Mesendoderm (in vitro differentiated cells): ENCODE results near the gene TMEM178B.
"Not testable (repeated sequence)": the region's sequence is repeated elsewhere in the genome, so short reads cannot be mapped to it uniquely, and the experiment has no call there.

Experiments used
- DNase-seq: peaks from one replicate; pipeline ENCODE4 v3.0.0; 2013
- H2AK5ac ChIP-seq: 2 replicates; pipeline ENCODE4 v1.6.1; 2013; ENCODE audit warnings: low read length, inconsistent platforms
- H2BK120ac ChIP-seq: 2 replicates; pipeline ENCODE4 v1.6.1; 2013; ENCODE audit warnings: low read depth, mild to moderate bottlenecking, low read length, moderate library complexity, mixed read lengths
- H2BK15ac ChIP-seq: replicated peaks from 2 replicates; pipeline ENCODE4 v1.6.1; 2013; ENCODE audit warnings: low read depth, mild to moderate bottlenecking, moderate library complexity
- H2BK5ac ChIP-seq: 2 replicates; pipeline ENCODE4 v1.6.1; 2013; ENCODE audit warnings: low read length, inconsistent platforms
- H3K18ac ChIP-seq: 2 replicates; pipeline ENCODE4 v1.6.1; 2013; ENCODE audit warnings: mild to moderate bottlenecking, low read length, mixed read lengths
- H3K23ac ChIP-seq: one replicate; pipeline ENCODE4 v1.6.1; 2013; ENCODE audit warnings: low read length
- H3K27ac ChIP-seq: 2 replicates; pipeline ENCODE4 v1.5.1; 2013; ENCODE audit warnings: low read depth, mild to moderate bottlenecking, inconsistent platforms, low read length, moderate library complexity
- H3K27me3 ChIP-seq: 2 replicates; pipeline ENCODE4 v1.6.1; 2013; ENCODE audit warnings: low read length, control low read depth, mild to moderate bottlenecking, inconsistent platforms; ENCODE audit not compliant: insufficient read depth, poor library complexity
- H3K36me3 ChIP-seq: 2 replicates; pipeline ENCODE4 v1.6.1; 2013; ENCODE audit warnings: low read length, inconsistent platforms; ENCODE audit not compliant: control insufficient read depth, insufficient read depth
- H3K4ac ChIP-seq: one replicate; pipeline ENCODE4 v1.6.1; 2013; ENCODE audit warnings: low read depth, mild to moderate bottlenecking, low read length, moderate library complexity
- H3K4me1 ChIP-seq: 2 replicates; pipeline ENCODE4 v1.6.1; 2013; ENCODE audit warnings: low read depth, low read length, inconsistent platforms; ENCODE audit not compliant: control insufficient read depth
- H3K4me2 ChIP-seq: 2 replicates; pipeline ENCODE4 v1.6.1; 2013; ENCODE audit warnings: low read length
- H3K4me3 ChIP-seq: 2 replicates; pipeline ENCODE4 v1.5.1; 2013; ENCODE audit warnings: mild to moderate bottlenecking, low read length
- H3K56ac ChIP-seq: one replicate; pipeline ENCODE4 v1.6.1; 2013; ENCODE audit warnings: low read length
- H3K79me1 ChIP-seq: 2 replicates; pipeline ENCODE4 v1.6.1; 2013; ENCODE audit warnings: low read length, inconsistent platforms
- H3K79me2 ChIP-seq: 2 replicates; pipeline ENCODE4 v1.6.1; 2013; ENCODE audit warnings: mild to moderate bottlenecking, low read length; ENCODE audit not compliant: control insufficient read depth, insufficient read depth
- H3K9ac ChIP-seq: 2 replicates; pipeline ENCODE4 v1.6.1; 2013; ENCODE audit warnings: low read length, inconsistent platforms
- H4K5ac ChIP-seq: one replicate; pipeline ENCODE4 v1.6.1; 2013; ENCODE audit warnings: low read length
- H4K8ac ChIP-seq: one replicate; pipeline ENCODE4 v1.6.1; 2013; ENCODE audit warnings: low read depth, mild to moderate bottlenecking, control low read depth, low read length, moderate library complexity
- WGBS: extraction: QIAGEN DNeasy Blood & Tissue Kit; methylation state at CpG from one replicate; pipeline ENCODE4 v1.1.7; 2013; ENCODE audit warnings: low lambda C conversion rate, missing lambda C conversion rate; ENCODE audit not compliant: insufficient coverage; ENCODE audit errors: extremely low coverage; 5-methylcytosine and 5-hydroxymethylcytosine counted together

The TMEM178B gene

GRCh38 chr7:141383356-141383755 lies 309.5 kb downstream of the TMEM178B start:
- H3K9ac ChIP-seq, H2AK5ac ChIP-seq, H3K4me3 ChIP-seq, H3K18ac ChIP-seq, H3K4me2 ChIP-seq, H3K4ac ChIP-seq, H3K79me1 ChIP-seq, H4K5ac ChIP-seq, H3K36me3 ChIP-seq, H3K56ac ChIP-seq, H4K8ac ChIP-seq, DNase-seq, H3K4me1 ChIP-seq, H3K23ac ChIP-seq, H2BK5ac ChIP-seq, H2BK15ac ChIP-seq, H3K79me2 ChIP-seq, H3K27me3 ChIP-seq, H2BK120ac ChIP-seq, H3K27ac ChIP-seq: not testable (repeated sequence)
- no CpG with 5 or more reads among the region's 3 CpGs for WGBS

- no peak for DNase-seq
These were observed 313.0 kb downstream of the TMEM178B start for GRCh38 chr7:141386881-141387280.

GRCh38 chr7:141387521-141388217 lies 313.8 kb downstream of the TMEM178B start:
- no peaks in the 10 kb centered on the region for H3K27me3 ChIP-seq
- no CpG with 5 or more reads among the region's 14 CpGs for WGBS
- no peaks in the 10 kb centered on the region for H3K4me1 ChIP-seq
- no peak overlapping the region for H3K4me3 ChIP-seq
- H4K5ac ChIP-seq, result no peak overlapping the region
- no peak overlapping the region for H3K23ac ChIP-seq
- H3K56ac ChIP-seq, result no peak overlapping the region
- H3K9ac ChIP-seq, result no peak overlapping the region
- no peak overlapping the region for H3K4ac ChIP-seq
- H2AK5ac ChIP-seq, result no peak overlapping the region
- H3K4me2 ChIP-seq, result no peak overlapping the region
- no peak overlapping the region for H3K27ac ChIP-seq
- DNase-seq, result no peak
- H3K36me3 ChIP-seq, result no peaks in the 10 kb centered on the region
- no peaks in the 10 kb centered on the region for H3K79me1 ChIP-seq
- no peak overlapping the region for H2BK120ac ChIP-seq
- H3K79me2 ChIP-seq, result no peaks in the 10 kb centered on the region
- no peak overlapping the region for H2BK15ac ChIP-seq
- no peak overlapping the region for H2BK5ac ChIP-seq
- no peak overlapping the region for H3K18ac ChIP-seq
- H4K8ac ChIP-seq, result no peak overlapping the region

More at GRCh38 chr7:141386881-141387280, 313.0 kb downstream of the TMEM178B start:
- H2BK5ac ChIP-seq, result no peak overlapping the region
- H3K27ac ChIP-seq, result no peak overlapping the region
- no peaks in the 10 kb centered on the region for H3K4me1 ChIP-seq
- no peak overlapping the region for H3K4me2 ChIP-seq
- H3K56ac ChIP-seq, result no peak overlapping the region
- no peaks in the 10 kb centered on the region for H3K79me2 ChIP-seq
- H2AK5ac ChIP-seq, result no peak overlapping the region
- no peak overlapping the region for H2BK120ac ChIP-seq
- no peak overlapping the region for H4K5ac ChIP-seq
- H3K23ac ChIP-seq, result no peak overlapping the region
- WGBS, result no CpG with 5 or more reads among the region's 1 CpG
- no peak overlapping the region for H3K4ac ChIP-seq
- no peak overlapping the region for H3K4me3 ChIP-seq
- H3K79me1 ChIP-seq, result no peaks in the 10 kb centered on the region
- no peaks in the 10 kb centered on the region for H3K36me3 ChIP-seq
- no peak overlapping the region for H3K9ac ChIP-seq
- no peak overlapping the region for H4K8ac ChIP-seq
- no peak overlapping the region for H3K18ac ChIP-seq
- H2BK15ac ChIP-seq, result no peak overlapping the region
- H3K27me3 ChIP-seq, result no peaks in the 10 kb centered on the region

GRCh38 chr7:141389140-141389796 lies 315.4 kb downstream of the TMEM178B start:
- Histone ChIP-seq H3K79me2 (no peaks in the 10 kb centered on the region), H4K8ac (no peak overlapping the region), H2BK15ac (no peak overlapping the region), H3K4me3 (no peak overlapping the region), H3K18ac (no peak overlapping the region), H3K27me3 (no peaks in the 10 kb centered on the region), H3K4me2 (no peak overlapping the region), H3K23ac (no peak overlapping the region), H3K4me1 (no peaks in the 10 kb centered on the region), H4K5ac (no peak overlapping the region), H2AK5ac (no peak overlapping the region), H2BK5ac (no peak overlapping the region), H3K56ac (no peak overlapping the region), H3K27ac (no peak overlapping the region), H2BK120ac (no peak overlapping the region), H3K9ac (no peak overlapping the region), H3K36me3 (no peaks in the 10 kb centered on the region), H3K79me1 (no peaks in the 10 kb centered on the region), H3K4ac (no peak overlapping the region)
- WGBS, result no CpG with 5 or more reads among the region's 6 CpGs
- DNase-seq, result no peak

- no peak overlapping the region for H3K18ac ChIP-seq
- WGBS, result no CpG with 5 or more reads among the region's 6 CpGs
- no peaks in the 10 kb centered on the region for H3K27me3 ChIP-seq
- H3K4me3 ChIP-seq, result no peak overlapping the region
- no peak overlapping the region for H2AK5ac ChIP-seq
- H4K5ac ChIP-seq, result no peak overlapping the region
- H3K27ac ChIP-seq, result no peak overlapping the region
- no peak overlapping the region for H2BK15ac ChIP-seq
- H3K79me1 ChIP-seq, result no peaks in the 10 kb centered on the region
- H3K23ac ChIP-seq, result no peak overlapping the region
- H2BK120ac ChIP-seq, result no peak overlapping the region
- no peak overlapping the region for H4K8ac ChIP-seq
- H3K79me2 ChIP-seq, result no peaks in the 10 kb centered on the region
- no peak overlapping the region for H3K56ac ChIP-seq
- H2BK5ac ChIP-seq, result no peak overlapping the region
- DNase-seq, result no peak
- H3K4ac ChIP-seq, result no peak overlapping the region
- no peaks in the 10 kb centered on the region for H3K36me3 ChIP-seq
- no peak overlapping the region for H3K4me2 ChIP-seq
- H3K9ac ChIP-seq, result no peak overlapping the region
- H3K4me1 ChIP-seq, result no peaks in the 10 kb centered on the region
These were observed 316.5 kb downstream of the TMEM178B start for GRCh38 chr7:141390339-141390738.
